Measurements from ENCODE around the gene UGT1A4.

GRCh38 chr2:233691443-233692433, 26.8 kb upstream of the UGT1A4 start:
- TF ChIP-seq, protein P1, sequence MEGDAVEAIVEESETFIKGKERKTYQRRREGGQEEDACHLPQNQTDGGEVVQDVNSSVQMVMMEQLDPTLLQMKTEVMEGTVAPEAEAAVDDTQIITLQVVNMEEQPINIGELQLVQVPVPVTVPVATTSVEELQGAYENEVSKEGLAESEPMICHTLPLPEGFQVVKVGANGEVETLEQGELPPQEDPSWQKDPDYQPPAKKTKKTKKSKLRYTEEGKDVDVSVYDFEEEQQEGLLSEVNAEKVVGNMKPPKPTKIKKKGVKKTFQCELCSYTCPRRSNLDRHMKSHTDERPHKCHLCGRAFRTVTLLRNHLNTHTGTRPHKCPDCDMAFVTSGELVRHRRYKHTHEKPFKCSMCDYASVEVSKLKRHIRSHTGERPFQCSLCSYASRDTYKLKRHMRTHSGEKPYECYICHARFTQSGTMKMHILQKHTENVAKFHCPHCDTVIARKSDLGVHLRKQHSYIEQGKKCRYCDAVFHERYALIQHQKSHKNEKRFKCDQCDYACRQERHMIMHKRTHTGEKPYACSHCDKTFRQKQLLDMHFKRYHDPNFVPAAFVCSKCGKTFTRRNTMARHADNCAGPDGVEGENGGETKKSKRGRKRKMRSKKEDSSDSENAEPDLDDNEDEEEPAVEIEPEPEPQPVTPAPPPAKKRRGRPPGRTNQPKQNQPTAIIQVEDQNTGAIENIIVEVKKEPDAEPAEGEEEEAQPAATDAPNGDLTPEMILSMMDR (IDR thresholded peaks at IDR 0.05 in 4 of 5, conservative IDR thresholded peaks at IDR 0.05 in 1 of 5) = no peak
- no peak for TF ChIP-seq POLR2A (IDR thresholded peaks at IDR 0.05)

All from gastrocnemius medialis (tissue), 4 donors.